Measurements from ENCODE around the gene STK11IP. TPM values are rescaled to one million over a fixed set of nuclear protein-coding genes. Genes with fewer than 3 reads are reported as not detected.

Gene STK11IP
- total RNA-seq, 1 experiment from 2014 or later: 39.9 TPM

DNA sequence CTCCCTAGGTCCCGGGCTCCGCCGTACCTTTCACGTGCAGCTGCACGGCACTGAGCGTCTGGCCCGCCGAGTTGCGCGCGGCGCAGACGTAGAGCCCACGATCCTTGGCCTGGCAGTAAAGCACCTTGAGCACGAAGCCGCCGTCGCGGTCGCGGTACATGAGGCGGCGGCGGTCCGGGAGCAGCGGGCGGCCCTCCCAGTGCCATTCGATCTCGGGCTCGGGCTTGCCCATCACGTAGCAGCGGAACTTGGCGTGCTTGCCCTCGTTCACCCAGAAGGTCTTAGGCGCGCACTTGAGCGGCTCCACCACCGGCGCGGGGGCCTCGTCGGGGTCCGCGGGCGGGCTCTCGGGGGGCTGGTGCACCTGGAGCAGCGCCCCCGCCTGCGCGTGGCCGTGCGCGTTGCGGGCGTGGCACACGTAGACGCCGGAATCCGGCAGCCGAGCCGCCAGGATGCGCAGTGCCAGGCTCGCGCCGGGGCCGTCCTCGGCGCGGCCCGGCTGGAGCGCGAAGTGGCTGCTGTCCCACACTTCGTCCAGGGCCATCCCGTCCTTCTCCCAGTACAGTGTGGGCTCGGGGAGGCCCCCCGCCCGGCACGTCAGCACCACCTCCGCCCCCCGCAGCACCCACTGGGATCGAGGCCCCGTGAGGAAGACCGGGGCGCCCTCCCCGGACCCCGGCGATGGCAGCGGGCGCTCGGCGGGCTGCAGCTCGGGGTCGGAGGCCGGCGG is 27.3 kb upstream of the STK11IP start (continued):
- TF ChIP-seq CREM (CRISPR knock-in tag; IDR thresholded peaks at IDR 0.05): 0 out of 2 replicates have a peak, but pooled peaks have one; percentile 50
- TF ChIP-seq, protein P1, sequence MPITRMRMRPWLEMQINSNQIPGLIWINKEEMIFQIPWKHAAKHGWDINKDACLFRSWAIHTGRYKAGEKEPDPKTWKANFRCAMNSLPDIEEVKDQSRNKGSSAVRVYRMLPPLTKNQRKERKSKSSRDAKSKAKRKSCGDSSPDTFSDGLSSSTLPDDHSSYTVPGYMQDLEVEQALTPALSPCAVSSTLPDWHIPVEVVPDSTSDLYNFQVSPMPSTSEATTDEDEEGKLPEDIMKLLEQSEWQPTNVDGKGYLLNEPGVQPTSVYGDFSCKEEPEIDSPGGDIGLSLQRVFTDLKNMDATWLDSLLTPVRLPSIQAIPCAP (CRISPR knock-in tag; IDR thresholded peaks at IDR 0.05): peak; percentile 68
- TF ChIP-seq, protein P2, sequence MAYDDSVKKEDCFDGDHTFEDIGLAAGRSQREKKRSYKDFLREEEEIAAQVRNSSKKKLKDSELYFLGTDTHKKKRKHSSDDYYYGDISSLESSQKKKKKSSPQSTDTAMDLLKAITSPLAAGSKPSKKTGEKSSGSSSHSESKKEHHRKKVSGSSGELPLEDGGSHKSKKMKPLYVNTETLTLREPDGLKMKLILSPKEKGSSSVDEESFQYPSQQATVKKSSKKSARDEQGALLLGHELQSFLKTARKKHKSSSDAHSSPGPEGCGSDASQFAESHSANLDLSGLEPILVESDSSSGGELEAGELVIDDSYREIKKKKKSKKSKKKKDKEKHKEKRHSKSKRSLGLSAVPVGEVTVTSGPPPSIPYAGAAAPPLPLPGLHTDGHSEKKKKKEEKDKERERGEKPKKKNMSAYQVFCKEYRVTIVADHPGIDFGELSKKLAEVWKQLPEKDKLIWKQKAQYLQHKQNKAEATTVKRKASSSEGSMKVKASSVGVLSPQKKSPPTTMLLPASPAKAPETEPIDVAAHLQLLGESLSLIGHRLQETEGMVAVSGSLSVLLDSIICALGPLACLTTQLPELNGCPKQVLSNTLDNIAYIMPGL (CRISPR knock-in tag; IDR thresholded peaks at IDR 0.05): peak; percentile 68
- no peak for TF ChIP-seq NFYB (CRISPR knock-in tag; conservative IDR thresholded peaks at IDR 0.05; ENCODE audit: low read depth)
- TF ChIP-seq TCF7 (CRISPR knock-in tag; IDR thresholded peaks at IDR 0.05; ENCODE audit: low read depth): peak; percentile 83; the same call in 1 of the 2 replicates
- TF ChIP-seq, protein P3, sequence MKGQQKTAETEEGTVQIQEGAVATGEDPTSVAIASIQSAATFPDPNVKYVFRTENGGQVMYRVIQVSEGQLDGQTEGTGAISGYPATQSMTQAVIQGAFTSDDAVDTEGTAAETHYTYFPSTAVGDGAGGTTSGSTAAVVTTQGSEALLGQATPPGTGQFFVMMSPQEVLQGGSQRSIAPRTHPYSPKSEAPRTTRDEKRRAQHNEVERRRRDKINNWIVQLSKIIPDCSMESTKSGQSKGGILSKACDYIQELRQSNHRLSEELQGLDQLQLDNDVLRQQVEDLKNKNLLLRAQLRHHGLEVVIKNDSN (CRISPR knock-in tag; IDR thresholded peaks at IDR 0.05): peak; percentile 16; the same call in 1 of the 2 replicates
- TF ChIP-seq, protein P4, sequence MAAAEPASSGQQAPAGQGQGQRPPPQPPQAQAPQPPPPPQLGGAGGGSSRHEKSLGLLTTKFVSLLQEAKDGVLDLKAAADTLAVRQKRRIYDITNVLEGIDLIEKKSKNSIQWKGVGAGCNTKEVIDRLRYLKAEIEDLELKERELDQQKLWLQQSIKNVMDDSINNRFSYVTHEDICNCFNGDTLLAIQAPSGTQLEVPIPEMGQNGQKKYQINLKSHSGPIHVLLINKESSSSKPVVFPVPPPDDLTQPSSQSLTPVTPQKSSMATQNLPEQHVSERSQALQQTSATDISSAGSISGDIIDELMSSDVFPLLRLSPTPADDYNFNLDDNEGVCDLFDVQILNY (CRISPR knock-in tag; IDR thresholded peaks at IDR 0.05): peak; percentile 79; the same call in 1 of the 2 replicates
- TF ChIP-seq, protein P5, sequence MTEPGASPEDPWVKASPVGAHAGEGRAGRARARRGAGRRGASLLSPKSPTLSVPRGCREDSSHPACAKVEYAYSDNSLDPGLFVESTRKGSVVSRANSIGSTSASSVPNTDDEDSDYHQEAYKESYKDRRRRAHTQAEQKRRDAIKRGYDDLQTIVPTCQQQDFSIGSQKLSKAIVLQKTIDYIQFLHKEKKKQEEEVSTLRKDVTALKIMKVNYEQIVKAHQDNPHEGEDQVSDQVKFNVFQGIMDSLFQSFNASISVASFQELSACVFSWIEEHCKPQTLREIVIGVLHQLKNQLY (CRISPR knock-in tag; IDR thresholded peaks at IDR 0.05): 0 out of 2 replicates have a peak, but pooled peaks have one; percentile 63
- TF ChIP-seq NFE2L1 (CRISPR knock-in tag; IDR thresholded peaks at IDR 0.05): peak; percentile 55; the same call in 1 of the 2 replicates
- no peak for TF ChIP-seq SMAD3 (CRISPR knock-in tag; IDR thresholded peaks at IDR 0.05; ENCODE audit: borderline replicate concordance)
- 0 out of 2 replicates have a peak, but pooled peaks have one; percentile 35 for TF ChIP-seq FOXK1 (CRISPR knock-in tag; IDR thresholded peaks at IDR 0.05)
- TF ChIP-seq, protein P6, sequence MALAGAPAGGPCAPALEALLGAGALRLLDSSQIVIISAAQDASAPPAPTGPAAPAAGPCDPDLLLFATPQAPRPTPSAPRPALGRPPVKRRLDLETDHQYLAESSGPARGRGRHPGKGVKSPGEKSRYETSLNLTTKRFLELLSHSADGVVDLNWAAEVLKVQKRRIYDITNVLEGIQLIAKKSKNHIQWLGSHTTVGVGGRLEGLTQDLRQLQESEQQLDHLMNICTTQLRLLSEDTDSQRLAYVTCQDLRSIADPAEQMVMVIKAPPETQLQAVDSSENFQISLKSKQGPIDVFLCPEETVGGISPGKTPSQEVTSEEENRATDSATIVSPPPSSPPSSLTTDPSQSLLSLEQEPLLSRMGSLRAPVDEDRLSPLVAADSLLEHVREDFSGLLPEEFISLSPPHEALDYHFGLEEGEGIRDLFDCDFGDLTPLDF (CRISPR knock-in tag; IDR thresholded peaks at IDR 0.05): peak; percentile 62; the same call in 1 of the 2 replicates
- TF ChIP-seq TP53 (CRISPR knock-in tag; IDR thresholded peaks at IDR 0.05): peak; percentile 17; the same call in 1 of the 2 replicates
- no peak for TF ChIP-seq OVOL2 (CRISPR knock-in tag; IDR thresholded peaks at IDR 0.05; ENCODE audit: borderline replicate concordance)
- TF ChIP-seq SP1 (CRISPR knock-in tag; conservative IDR thresholded peaks at IDR 0.05): 0 out of 2 replicates have a peak, but pooled peaks have one; percentile 52
- no peak for TF ChIP-seq NR3C1 (CRISPR knock-in tag; conservative IDR thresholded peaks at IDR 0.05; ENCODE audit: low read depth)
- no peak for TF ChIP-seq SOX15 (CRISPR knock-in tag; IDR thresholded peaks at IDR 0.05)
- TF ChIP-seq, protein P7, sequence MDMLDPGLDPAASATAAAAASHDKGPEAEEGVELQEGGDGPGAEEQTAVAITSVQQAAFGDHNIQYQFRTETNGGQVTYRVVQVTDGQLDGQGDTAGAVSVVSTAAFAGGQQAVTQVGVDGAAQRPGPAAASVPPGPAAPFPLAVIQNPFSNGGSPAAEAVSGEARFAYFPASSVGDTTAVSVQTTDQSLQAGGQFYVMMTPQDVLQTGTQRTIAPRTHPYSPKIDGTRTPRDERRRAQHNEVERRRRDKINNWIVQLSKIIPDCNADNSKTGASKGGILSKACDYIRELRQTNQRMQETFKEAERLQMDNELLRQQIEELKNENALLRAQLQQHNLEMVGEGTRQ (CRISPR knock-in tag; IDR thresholded peaks at IDR 0.05): peak; percentile 8

DNA sequence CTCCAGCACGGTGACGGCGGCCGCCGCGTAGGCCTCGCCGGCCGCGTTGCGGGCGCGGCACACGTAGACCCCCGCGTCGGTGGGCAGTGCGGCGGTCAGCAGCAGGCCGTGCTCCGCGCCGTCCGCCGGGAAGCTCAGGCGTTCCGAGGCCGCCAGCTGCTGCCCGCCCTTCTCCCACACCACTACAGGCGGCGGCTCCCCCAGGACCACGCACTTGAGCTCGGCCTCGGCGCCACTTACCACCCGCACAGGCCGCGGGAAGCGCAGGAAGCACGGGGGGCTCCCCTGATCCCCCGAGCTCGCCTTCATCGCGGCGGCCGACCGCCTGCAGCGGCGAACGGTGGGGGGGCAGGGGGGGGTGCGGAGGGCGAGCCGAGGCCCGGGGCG is 26.7 kb upstream of the STK11IP start:
- peak overlapping the region; percentile 46 for H3K4me3 Mint-ChIP-seq
- peak; percentile 1; the same call in 1 of the 2 replicates for ATAC-seq
- TF ChIP-seq, protein P8, sequence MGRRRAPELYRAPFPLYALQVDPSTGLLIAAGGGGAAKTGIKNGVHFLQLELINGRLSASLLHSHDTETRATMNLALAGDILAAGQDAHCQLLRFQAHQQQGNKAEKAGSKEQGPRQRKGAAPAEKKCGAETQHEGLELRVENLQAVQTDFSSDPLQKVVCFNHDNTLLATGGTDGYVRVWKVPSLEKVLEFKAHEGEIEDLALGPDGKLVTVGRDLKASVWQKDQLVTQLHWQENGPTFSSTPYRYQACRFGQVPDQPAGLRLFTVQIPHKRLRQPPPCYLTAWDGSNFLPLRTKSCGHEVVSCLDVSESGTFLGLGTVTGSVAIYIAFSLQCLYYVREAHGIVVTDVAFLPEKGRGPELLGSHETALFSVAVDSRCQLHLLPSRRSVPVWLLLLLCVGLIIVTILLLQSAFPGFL (CRISPR knock-in tag; IDR thresholded peaks at IDR 0.05; ENCODE audit: borderline replicate concordance): no peak
- TF ChIP-seq ZNF263 (CRISPR knock-in tag; IDR thresholded peaks at IDR 0.05; ENCODE audit: low read depth) (no peak), ZNF121 (CRISPR knock-in tag; IDR thresholded peaks at IDR 0.05) (no peak)
- TF ChIP-seq, protein P7 (CRISPR knock-in tag; IDR thresholded peaks at IDR 0.05): no peak
- TF ChIP-seq, protein P9, sequence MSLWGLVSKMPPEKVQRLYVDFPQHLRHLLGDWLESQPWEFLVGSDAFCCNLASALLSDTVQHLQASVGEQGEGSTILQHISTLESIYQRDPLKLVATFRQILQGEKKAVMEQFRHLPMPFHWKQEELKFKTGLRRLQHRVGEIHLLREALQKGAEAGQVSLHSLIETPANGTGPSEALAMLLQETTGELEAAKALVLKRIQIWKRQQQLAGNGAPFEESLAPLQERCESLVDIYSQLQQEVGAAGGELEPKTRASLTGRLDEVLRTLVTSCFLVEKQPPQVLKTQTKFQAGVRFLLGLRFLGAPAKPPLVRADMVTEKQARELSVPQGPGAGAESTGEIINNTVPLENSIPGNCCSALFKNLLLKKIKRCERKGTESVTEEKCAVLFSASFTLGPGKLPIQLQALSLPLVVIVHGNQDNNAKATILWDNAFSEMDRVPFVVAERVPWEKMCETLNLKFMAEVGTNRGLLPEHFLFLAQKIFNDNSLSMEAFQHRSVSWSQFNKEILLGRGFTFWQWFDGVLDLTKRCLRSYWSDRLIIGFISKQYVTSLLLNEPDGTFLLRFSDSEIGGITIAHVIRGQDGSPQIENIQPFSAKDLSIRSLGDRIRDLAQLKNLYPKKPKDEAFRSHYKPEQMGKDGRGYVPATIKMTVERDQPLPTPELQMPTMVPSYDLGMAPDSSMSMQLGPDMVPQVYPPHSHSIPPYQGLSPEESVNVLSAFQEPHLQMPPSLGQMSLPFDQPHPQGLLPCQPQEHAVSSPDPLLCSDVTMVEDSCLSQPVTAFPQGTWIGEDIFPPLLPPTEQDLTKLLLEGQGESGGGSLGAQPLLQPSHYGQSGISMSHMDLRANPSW (CRISPR knock-in tag; conservative IDR thresholded peaks at IDR 0.05; ENCODE audit: low read depth): no peak
- DNase-seq (ENCODE audit: low spot score): no peak
- no peaks in the 10 kb centered on the region for H3K9me3 Mint-ChIP-seq
- peaks cover 64% of the 10 kb centered on the region for H3K4me1 Mint-ChIP-seq
- peaks cover 34% of the 10 kb centered on the region for H3K36me3 Mint-ChIP-seq
- ChIA-PET POLR2A (interaction anchor here (1.1 to 1.9 kb wide), 6 partner anchors 10 to 114 kb away, joined by 3 to 29 read pairs (median 6); partner anchors contain the start of gene STK11IP), CTCF (interaction anchor here (0.5 to 4.8 kb wide), 11 partner anchors 10 to 119 kb away, joined by 3 to 66 read pairs (median 5); partner anchors contain the start of genes CHPF and STK11IP)
- H3K27ac Mint-ChIP-seq: no peak overlapping the region
- H3K27me3 Mint-ChIP-seq (ENCODE audit: low read depth): peaks cover 22% of the 10 kb centered on the region
